IMR-90 (cell line): Measurements from ENCODE around the gene ADAM17.

Experiments used
- BHLHE40 ChIP-seq: fragments of 150-350 bp; IDR thresholded peaks from 2 replicates; pipeline ENCODE4 v1.6.1; 2016; ENCODE audit warnings: mild to moderate bottlenecking, low read depth, low read length
- CEBPB ChIP-seq: IDR thresholded peaks from 2 replicates; pipeline ENCODE4 v1.6.1; 2012; ENCODE audit warnings: low read depth, low read length, improper control_type of control experiment
- CTCF ChIP-seq: conservative IDR thresholded peaks from 2 replicates; pipeline ENCODE4 v1.5.1; 2012; ENCODE audit warnings: mild to moderate bottlenecking, low read depth, low read length, improper control_type of control experiment
- MAFK ChIP-seq: IDR thresholded peaks from 2 replicates; pipeline ENCODE4 v1.6.1; 2012; ENCODE audit warnings: low read depth, low read length, improper control_type of control experiment
- POLR2A ChIP-seq: IDR thresholded peaks from 2 replicates; pipeline ENCODE4 v1.6.1; 2012; ENCODE audit warnings: mild to moderate bottlenecking, low read depth, low read length
- RAD21 ChIP-seq: IDR thresholded peaks from 2 replicates; pipeline ENCODE4 v1.6.1; 2012; ENCODE audit warnings: low read length, improper control_type of control experiment
- RCOR1 ChIP-seq: IDR thresholded peaks from 2 replicates; pipeline ENCODE4 v1.6.1; 2012; ENCODE audit warnings: mild to moderate bottlenecking, low read length, improper control_type of control experiment; ENCODE audit not compliant: insufficient replicate concordance
- RFX5 ChIP-seq: IDR thresholded peaks from 2 replicates; pipeline ENCODE4 v1.8.0; 2012; ENCODE audit warnings: low read depth, mild to moderate bottlenecking, low read length, moderate library complexity
- SMC3 ChIP-seq: fragments of 150-350 bp; IDR thresholded peaks from 2 replicates; pipeline ENCODE4 v1.6.1; 2016; ENCODE audit warnings: low read depth, mild to moderate bottlenecking, antibody characterized with exemption, low read length, moderate library complexity
- USF2 ChIP-seq: fragments of 150-350 bp; IDR thresholded peaks from 2 replicates; pipeline ENCODE4 v1.6.1; 2017; ENCODE audit warnings: mild to moderate bottlenecking, antibody characterized with exemption, low read length, low read depth

- no peak for TF ChIP-seq POLR2A
- no peak for TF ChIP-seq USF2
- TF ChIP-seq RCOR1 = no peak
- no peak for TF ChIP-seq RAD21
- no peak for TF ChIP-seq CTCF
- no peak for TF ChIP-seq BHLHE40
- TF ChIP-seq SMC3 = no peak
- TF ChIP-seq RFX5 = no peak
- TF ChIP-seq CEBPB = no peak
- no peak for TF ChIP-seq MAFK
Observed at GRCh38 chr2:9585486-9585885, 29.9 kb upstream of the ADAM17 start.
